A673 (cell line): ENCODE data around the gene KCNMA1. TPM values are rescaled to one million over a fixed set of nuclear protein-coding genes. Genes with fewer than 3 reads are reported as not detected.

ENCODE experiments used
- BruUV-seq: library from RNA; stranded (reverse); fragments of 400-500 nt; replicated peaks from 2 replicates; lab custom pipeline; 2021; lab: Mats Ljungman, UMichigan
- CTCF ChIA-PET: fragments of 300-600 bp; sonication (Branson Sonifier 250); formaldehyde crosslinking; loops from one replicate; lab custom pipeline; 2022; ENCODE audit warnings: antibody characterized with exemption; lab: Charles Lee
- POLR2A ChIA-PET: fragments of 300-600 bp; sonication (Branson Sonifier 250); formaldehyde crosslinking; loops from one replicate; lab custom pipeline; 2022; ENCODE audit warnings: antibody characterized with exemption; ENCODE audit not compliant: low non-redundant PET; lab: Charles Lee
- DNase-seq: peaks from one replicate; pipeline ENCODE4 v3.0.0-alpha.2; 2015; ENCODE audit warnings: low spot score
- H3K27ac ChIP-seq: fragments of 200-600 bp; sonication (generic); 2 replicates; pipeline ENCODE4 v1.5.1; 2016; ENCODE audit warnings: mixed run types, low read depth, mild to moderate bottlenecking, mixed read lengths, antibody characterized with exemption, low read length; ENCODE audit not compliant: poor library complexity, severe bottlenecking
- H3K27me3 ChIP-seq: fragments of 200-600 bp; sonication (generic); replicated peaks from 2 replicates; pipeline ENCODE4 v1.6.1; 2017; ENCODE audit warnings: mixed run types, low read depth, mild to moderate bottlenecking, mixed read lengths, antibody characterized with exemption, low read length; ENCODE audit not compliant: insufficient read depth, poor library complexity
- H3K36me3 ChIP-seq: fragments of 200-600 bp; sonication (generic); 2 replicates; pipeline ENCODE4 v1.6.1; 2016; ENCODE audit warnings: mixed run types, mild to moderate bottlenecking, mixed read lengths, antibody characterized with exemption, low read length; ENCODE audit not compliant: insufficient read depth, poor library complexity, severe bottlenecking
- H3K4me1 ChIP-seq: fragments of 200-600 bp; sonication (generic); 2 replicates; pipeline ENCODE4 v1.6.1; 2017; ENCODE audit warnings: mixed run types, mild to moderate bottlenecking, mixed read lengths, antibody characterized with exemption, low read length; ENCODE audit not compliant: insufficient read depth, poor library complexity, severe bottlenecking
- H3K4me3 ChIP-seq: fragments of 200-600 bp; sonication (generic); 2 replicates; pipeline ENCODE4 v1.5.1; 2016; ENCODE audit warnings: low read depth, mixed run types, mild to moderate bottlenecking, mixed read lengths, low read length; ENCODE audit not compliant: poor library complexity, severe bottlenecking
- H3K9me3 ChIP-seq: fragments of 200-600 bp; sonication (generic); 2 replicates; pipeline ENCODE4 v1.6.1; 2016; ENCODE audit warnings: mixed run types, low read depth, mild to moderate bottlenecking, mixed read lengths, antibody characterized with exemption, low read length; ENCODE audit not compliant: poor library complexity, severe bottlenecking
- EZH2 ChIP-seq: fragments of 200-600 bp; sonication (generic); IDR thresholded peaks from 2 replicates; pipeline ENCODE4 v1.6.1; 2017; ENCODE audit warnings: borderline replicate concordance, low read depth, mild to moderate bottlenecking, mixed read lengths, antibody characterized with exemption, low read length; ENCODE audit not compliant: poor library complexity, severe bottlenecking
- intact Hi-C: fragments of 100-400 bp; cut with micrococcal nuclease; formaldehyde crosslinking; loops from one replicate; pipeline ENCODE4 v1.10.0; 2022; ENCODE audit not compliant: unreplicated experiment
- total RNA-seq: library from RNA; stranded (reverse); gene quantifications from 2 replicates; pipeline ENCODE4 v1.2.3, GENCODE V29; 2021
- TF ChIP-seq, protein P1 (sequence below): fragments of 300-800, 200-600 bp; sonication (generic); conservative IDR thresholded peaks from 2 replicates; pipeline ENCODE4 v1.5.1; 2017; ENCODE audit warnings: low read depth, mild to moderate bottlenecking, antibody characterized with exemption, low read length, moderate library complexity, mixed read lengths

KCNMA1 gene
- total RNA-seq, 1 experiment from 2014 or later = 0.84 TPM

DNA sequence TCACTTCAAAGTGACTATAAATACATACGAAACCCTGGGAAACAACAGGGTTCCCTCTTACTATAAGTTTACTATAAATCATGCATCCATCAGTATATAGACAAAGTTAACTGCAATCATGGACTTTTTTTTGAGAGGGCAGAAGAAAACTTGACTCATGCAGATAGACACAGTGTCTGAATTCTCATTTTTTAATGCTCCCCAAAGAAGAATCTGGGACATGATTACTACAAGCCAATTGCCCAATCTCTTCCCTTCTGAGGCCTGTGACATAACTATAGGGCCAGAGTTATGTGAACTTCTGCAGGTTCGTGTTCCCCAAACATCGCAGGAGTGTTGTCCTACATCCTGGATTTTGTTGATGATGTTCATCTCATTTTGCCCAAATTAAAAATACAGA is 376.5 kb downstream of the KCNMA1 start:
- Histone ChIP-seq H3K4me1 (no peaks in the 10 kb centered on the region), H3K27me3 (peaks cover 20% of the 10 kb centered on the region), H3K9me3 (no peaks in the 10 kb centered on the region), H3K4me3 (no peak overlapping the region), H3K36me3 (no peaks in the 10 kb centered on the region), H3K27ac (no peak overlapping the region)
- intact Hi-C loops = no loop called here
- ChIA-PET POLR2A (no interaction called here), CTCF (no interaction called here)
- no TSS peak for BruUV-seq
- no peak for DNase-seq
- TF ChIP-seq EZH2 = no peak

DNA sequence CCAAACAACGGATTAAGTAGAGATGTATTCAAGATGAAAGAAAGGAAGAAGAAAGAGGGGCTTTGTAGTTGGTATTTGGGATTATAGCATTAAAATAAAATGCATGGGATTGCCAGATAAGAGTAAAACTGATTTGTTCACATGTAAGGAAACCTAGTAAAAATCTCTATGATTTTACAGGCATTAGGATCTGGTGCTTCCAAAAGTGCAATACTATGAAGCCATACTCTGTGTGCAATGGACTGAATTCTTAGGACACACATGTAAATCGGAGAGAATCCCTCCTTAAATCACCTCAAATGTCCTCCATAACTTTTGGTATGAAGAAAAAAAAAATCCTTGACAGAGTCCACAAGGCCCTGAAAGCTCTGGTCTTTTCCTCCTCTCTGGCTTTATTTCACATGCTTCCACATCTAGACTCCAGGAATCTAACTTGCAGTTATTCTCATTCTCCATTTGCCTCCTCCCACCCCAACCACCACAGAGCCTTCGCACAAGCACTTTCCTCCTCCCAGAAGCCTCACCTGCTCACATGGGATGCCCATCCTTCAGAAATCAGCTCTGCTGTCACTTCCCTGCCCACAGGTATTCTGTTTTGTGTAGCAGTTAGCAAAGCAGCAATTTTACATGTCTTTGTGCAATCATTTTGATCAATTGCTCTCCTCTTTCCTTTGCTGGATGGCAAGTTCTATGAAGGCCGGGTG is 378.3 kb downstream of the KCNMA1 start:
- no peak for DNase-seq
- intact Hi-C loops = no loop called here
- POLR2A ChIA-PET = interaction anchor here (0.7 kb wide), 1 partner anchor 342 kb away, joined by 3 read pairs; no protein-coding TSS in a partner anchor
- no peaks in the 10 kb centered on the region for H3K9me3 ChIP-seq
- H3K4me3 ChIP-seq = no peak overlapping the region
- H3K4me1 ChIP-seq = no peaks in the 10 kb centered on the region
- no peak overlapping the region for H3K27ac ChIP-seq
- H3K36me3 ChIP-seq = no peaks in the 10 kb centered on the region
- H3K27me3 ChIP-seq = peaks cover 16% of the 10 kb centered on the region
- TF ChIP-seq EZH2 = no peak
- TF ChIP-seq, protein P1, sequence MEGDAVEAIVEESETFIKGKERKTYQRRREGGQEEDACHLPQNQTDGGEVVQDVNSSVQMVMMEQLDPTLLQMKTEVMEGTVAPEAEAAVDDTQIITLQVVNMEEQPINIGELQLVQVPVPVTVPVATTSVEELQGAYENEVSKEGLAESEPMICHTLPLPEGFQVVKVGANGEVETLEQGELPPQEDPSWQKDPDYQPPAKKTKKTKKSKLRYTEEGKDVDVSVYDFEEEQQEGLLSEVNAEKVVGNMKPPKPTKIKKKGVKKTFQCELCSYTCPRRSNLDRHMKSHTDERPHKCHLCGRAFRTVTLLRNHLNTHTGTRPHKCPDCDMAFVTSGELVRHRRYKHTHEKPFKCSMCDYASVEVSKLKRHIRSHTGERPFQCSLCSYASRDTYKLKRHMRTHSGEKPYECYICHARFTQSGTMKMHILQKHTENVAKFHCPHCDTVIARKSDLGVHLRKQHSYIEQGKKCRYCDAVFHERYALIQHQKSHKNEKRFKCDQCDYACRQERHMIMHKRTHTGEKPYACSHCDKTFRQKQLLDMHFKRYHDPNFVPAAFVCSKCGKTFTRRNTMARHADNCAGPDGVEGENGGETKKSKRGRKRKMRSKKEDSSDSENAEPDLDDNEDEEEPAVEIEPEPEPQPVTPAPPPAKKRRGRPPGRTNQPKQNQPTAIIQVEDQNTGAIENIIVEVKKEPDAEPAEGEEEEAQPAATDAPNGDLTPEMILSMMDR = no peak
- no TSS peak for BruUV-seq
- CTCF ChIA-PET = no interaction called here

DNA sequence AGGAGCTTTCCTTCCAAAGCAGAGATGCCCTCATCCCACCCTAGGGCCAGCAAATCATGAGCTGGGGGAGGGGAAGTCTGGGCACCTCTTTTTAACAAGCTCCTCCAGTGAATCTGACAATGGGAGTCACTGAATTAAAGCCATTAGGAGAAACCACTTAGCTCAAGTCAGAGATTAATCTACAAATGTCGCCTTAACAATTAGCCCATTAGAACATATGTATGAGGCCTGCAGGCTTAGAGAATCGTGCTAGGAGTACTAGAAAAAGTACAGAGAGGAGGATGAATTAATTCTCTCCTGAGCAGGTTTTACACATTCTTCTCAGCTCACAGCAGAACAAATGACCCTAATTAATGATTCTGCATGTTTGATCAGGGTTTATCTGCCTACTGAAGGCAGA is 381.3 kb downstream of the KCNMA1 start:
- DNase-seq = no peak
- CTCF ChIA-PET = no interaction called here
- H3K27ac ChIP-seq = no peak overlapping the region
- POLR2A ChIA-PET = no interaction called here
- no TSS peak for BruUV-seq
- H3K9me3 ChIP-seq = no peaks in the 10 kb centered on the region
- H3K36me3 ChIP-seq = no peaks in the 10 kb centered on the region
- H3K4me3 ChIP-seq = no peak overlapping the region
- H3K27me3 ChIP-seq = no peaks in the 10 kb centered on the region
- no peaks in the 10 kb centered on the region for H3K4me1 ChIP-seq
- intact Hi-C loops = no loop called here
- TF ChIP-seq, protein P1 = no peak
- no peak for TF ChIP-seq EZH2
